Subcutaneous abdominal adipose tissue (tissue), 5 donors: Measurements from ENCODE around the gene NFE2L3.
"Not testable (repeated sequence)": the region's sequence is repeated elsewhere in the genome, so short reads cannot be mapped to it uniquely, and the experiment has no call there.

Source experiments
- H3K27ac ChIP-seq: one replicate; pipeline ENCODE4 v1.7.0; 2013; ENCODE audit warnings: low read depth, mild to moderate bottlenecking, inconsistent platforms, low read length, moderate library complexity
- H3K27me3 ChIP-seq, 5 donors: one replicate each; pipeline ENCODE4 v1.7.0; 2013; ENCODE audit warnings: low read length in 5 of 5, inconsistent platforms in 1 of 5; ENCODE audit not compliant: control insufficient read depth in 5 of 5, insufficient read depth in 4 of 5
- H3K36me3 ChIP-seq, 5 donors: one replicate each; pipeline ENCODE4 v1.7.0; 2013; ENCODE audit warnings: low read length in 5 of 5; ENCODE audit not compliant: control insufficient read depth in 5 of 5, insufficient read depth in 5 of 5
- H3K4me1 ChIP-seq, 5 donors: one replicate each; pipeline ENCODE4 v1.7.0; 2013; ENCODE audit warnings: low read length in 5 of 5, mild to moderate bottlenecking in 3 of 5, moderate library complexity in 1 of 5; ENCODE audit not compliant: control insufficient read depth in 5 of 5, insufficient read depth in 5 of 5
- H3K4me3 ChIP-seq, 5 donors: one replicate each; pipeline ENCODE4 v1.7.0; 2013; ENCODE audit warnings: low read length in 5 of 5, low read depth in 1 of 5
- H3K9ac ChIP-seq, 5 donors: one replicate each; pipeline ENCODE4 v1.7.0; 2013; ENCODE audit warnings: low read length in 5 of 5, mild to moderate bottlenecking in 4 of 5, moderate library complexity in 3 of 5
- H3K9me3 ChIP-seq, 5 donors: one replicate each; pipeline ENCODE4 v1.7.0; 2013; ENCODE audit warnings: low read length in 5 of 5; ENCODE audit not compliant: control insufficient read depth in 5 of 5
- donor health status: healthy.
- donor health status: healthy.
- donor health status: healthy.
- donor health status: healthy.
- donor health status: healthy.

NFE2L3 gene

DNA sequence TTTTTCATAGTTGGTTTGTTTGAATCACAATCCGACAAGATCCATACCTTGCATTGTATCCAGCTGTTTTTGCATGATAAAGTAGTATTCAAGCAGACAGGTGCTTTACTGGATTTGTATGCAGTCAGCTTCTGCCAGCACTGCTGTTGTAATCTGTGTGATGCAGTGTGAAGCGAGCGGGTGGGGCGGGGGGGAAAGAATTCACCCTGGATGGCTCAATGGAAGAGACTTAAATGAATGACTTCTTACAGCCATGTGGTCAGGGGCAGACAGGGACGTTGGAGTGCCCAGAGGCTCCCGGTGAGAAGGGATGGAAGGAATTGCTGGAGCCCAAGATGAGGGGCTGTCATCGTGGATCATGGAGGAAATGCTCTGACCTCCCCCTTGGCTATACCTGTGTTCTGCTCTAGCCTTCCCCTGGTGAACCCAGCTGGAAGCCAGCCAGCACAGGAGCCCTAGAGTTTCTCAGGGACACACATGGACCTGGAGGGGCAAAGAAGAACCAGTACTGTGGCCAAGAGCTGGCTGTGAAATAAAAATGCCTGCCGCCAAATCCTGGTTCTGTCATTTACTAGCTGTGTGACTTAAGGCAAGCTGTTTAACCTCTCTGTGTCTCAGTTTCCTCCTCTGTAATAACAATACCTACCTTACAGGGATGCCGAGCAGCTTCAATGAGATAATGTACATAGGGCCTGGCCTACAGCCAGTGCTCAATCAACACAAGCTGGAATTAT is 14.1 kb downstream of the NFE2L3 start:
- Histone ChIP-seq H3K9ac (no peak overlapping the region), H3K4me3 (no peak overlapping the region), H3K4me1 (no peaks in the 10 kb centered on the region), H3K27me3 (peaks cover 0 to 5% (median 2%) of the 10 kb centered on the region in 5 donors), H3K27ac (no peak overlapping the region), H3K9me3 (no peaks in the 10 kb centered on the region), H3K36me3 (no peaks in the 10 kb centered on the region)

DNA sequence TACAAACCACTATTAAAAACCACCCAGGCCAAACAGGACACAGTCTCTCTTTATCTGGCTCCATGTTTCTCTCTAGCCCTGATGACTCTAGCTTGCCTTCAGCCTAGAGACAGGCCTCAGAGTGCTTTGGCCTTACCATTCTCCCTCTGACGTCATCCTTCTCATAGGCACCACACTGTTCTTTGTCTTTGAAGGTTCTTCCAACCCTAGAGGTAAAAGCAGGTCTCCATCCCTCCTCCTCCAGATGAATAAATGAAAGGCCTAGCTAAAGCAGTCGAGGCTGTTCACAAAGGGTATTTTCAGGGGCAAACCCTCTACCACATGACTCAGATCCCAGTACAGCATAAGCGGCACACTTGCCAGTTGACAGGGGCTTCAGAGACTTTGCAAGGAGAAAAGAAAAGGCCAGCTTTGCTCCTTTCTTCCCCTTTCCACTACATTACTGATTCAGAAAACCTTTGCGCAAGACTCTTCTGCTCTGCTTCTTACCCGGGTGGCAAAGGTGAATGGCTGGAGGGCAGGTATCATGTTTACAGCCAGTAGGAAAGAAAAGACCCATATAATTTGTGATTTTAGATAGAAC is 14.8 kb downstream of the NFE2L3 start:
- H3K27ac ChIP-seq = no peak overlapping the region
- no peak overlapping the region for H3K9ac ChIP-seq
- H3K27me3 ChIP-seq = peaks cover 0 to 5% (median 2%) of the 10 kb centered on the region in 5 donors
- no peak overlapping the region for H3K4me3 ChIP-seq
- H3K9me3 ChIP-seq = peaks cover 0 to 3% (median 0%) of the 10 kb centered on the region in 5 donors
- H3K4me1 ChIP-seq = no peaks in the 10 kb centered on the region
- no peaks in the 10 kb centered on the region for H3K36me3 ChIP-seq

DNA sequence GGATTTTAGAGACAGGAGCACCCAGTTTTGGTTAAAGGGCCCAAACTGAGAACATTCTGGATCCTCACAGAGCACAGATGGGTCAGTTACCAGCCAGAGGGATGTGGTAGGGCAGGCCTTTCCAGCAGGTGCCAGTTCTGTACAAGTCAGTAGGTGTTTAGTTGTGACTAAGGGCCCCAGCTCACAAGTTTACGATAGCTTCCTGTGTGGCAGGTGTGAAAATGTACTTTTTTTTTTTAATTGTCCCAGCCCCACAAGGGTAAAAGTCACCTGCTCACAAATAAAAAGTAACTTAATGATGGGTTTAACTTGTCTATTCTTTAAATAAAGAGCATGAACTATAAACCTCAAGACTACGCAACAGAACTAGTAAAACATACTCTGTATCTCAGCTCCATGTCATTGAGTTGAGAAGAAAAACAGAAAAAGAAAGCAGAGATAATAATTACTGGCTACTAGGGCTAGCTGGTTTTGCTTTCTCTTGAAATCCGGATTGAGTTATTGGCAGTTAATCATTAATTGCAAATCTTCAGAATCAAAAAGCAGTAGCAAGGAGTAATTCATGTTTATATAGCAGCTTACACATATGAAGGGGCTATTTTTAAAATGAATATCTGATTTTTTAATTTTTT is 15.4 kb downstream of the NFE2L3 start:
- Histone ChIP-seq H3K4me3 (no peak overlapping the region), H3K4me1 (no peaks in the 10 kb centered on the region), H3K9ac (no peak overlapping the region), H3K9me3 (peaks cover 0 to 5% (median 0%) of the 10 kb centered on the region in 5 donors), H3K36me3 (no peaks in the 10 kb centered on the region), H3K27me3 (peaks cover 0 to 5% (median 2%) of the 10 kb centered on the region in 5 donors), H3K27ac (no peak overlapping the region)

GRCh38 chr7:26168458-26169023 is 16.5 kb downstream of the NFE2L3 start:
- H3K27ac ChIP-seq = no peak overlapping the region
- no peak overlapping the region for H3K9ac ChIP-seq
- peaks cover 0 to 5% (median 2%) of the 10 kb centered on the region in 5 donors for H3K27me3 ChIP-seq
- H3K4me1 ChIP-seq = no peaks in the 10 kb centered on the region
- H3K36me3 ChIP-seq = no peaks in the 10 kb centered on the region
- peaks cover 0 to 5% (median 0%) of the 10 kb centered on the region in 5 donors for H3K9me3 ChIP-seq
- no peak overlapping the region for H3K4me3 ChIP-seq

DNA sequence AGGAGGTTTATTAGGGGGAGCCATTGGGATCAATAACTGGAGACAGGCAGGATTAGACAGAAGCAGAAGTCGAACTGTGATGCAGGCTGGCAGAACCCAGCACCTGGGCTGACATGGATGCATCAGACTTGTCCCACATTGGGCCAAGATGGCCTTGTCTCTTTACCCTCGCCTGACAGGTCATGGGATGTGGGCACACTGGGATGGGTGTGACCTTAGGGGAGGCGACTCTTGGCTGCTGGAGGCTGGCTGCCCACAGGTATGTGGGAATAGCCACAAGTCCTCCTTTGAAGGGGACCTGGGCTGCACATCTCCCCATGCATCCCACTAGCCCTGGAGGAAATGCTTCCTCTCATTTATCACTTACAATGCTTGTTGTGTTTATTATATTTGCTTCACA is 17.3 kb downstream of the NFE2L3 start:
- peaks cover 0 to 5% (median 0%) of the 10 kb centered on the region in 5 donors for H3K9me3 ChIP-seq
- H3K4me3 ChIP-seq = no peak overlapping the region
- H3K9ac ChIP-seq = no peak overlapping the region
- no peaks in the 10 kb centered on the region for H3K4me1 ChIP-seq
- H3K27ac ChIP-seq = no peak overlapping the region
- H3K27me3 ChIP-seq = peaks cover 0 to 5% (median 2%) of the 10 kb centered on the region in 5 donors
- H3K36me3 ChIP-seq = no peaks in the 10 kb centered on the region

- no peak overlapping the region for H3K4me3 ChIP-seq
- no peaks in the 10 kb centered on the region for H3K4me1 ChIP-seq
- no peak overlapping the region for H3K27ac ChIP-seq
- peaks cover 0 to 5% (median 0%) of the 10 kb centered on the region in 5 donors for H3K9me3 ChIP-seq
- H3K36me3 ChIP-seq = no peaks in the 10 kb centered on the region
- H3K27me3 ChIP-seq = peaks cover 0 to 5% (median 2%) of the 10 kb centered on the region in 5 donors
- no peak overlapping the region for H3K9ac ChIP-seq
Observed at GRCh38 chr7:26170663-26171062, 18.7 kb downstream of the NFE2L3 start.

DNA sequence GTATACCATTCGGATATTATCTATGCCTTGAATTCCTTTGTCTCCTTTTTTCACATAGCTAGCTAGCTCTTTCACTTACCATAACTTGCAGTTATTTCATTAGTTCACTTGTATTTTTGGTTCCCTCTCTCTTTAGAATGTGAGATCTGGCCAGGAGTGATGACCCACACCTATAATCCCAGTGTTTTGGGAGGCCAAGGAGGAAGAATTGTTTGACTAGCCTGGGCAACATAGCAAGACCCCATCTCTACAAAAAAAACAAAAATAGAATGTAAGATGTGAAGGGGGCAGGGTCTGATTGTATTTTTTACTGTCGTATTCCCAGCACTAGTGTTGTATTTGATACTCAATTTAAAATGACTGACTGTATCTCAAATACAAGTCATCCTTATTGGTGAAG is 19.6 kb downstream of the NFE2L3 start:
- Histone ChIP-seq H3K27ac (no peak overlapping the region), H3K4me3 (no peak overlapping the region), H3K4me1 (no peaks in the 10 kb centered on the region), H3K9ac (no peak overlapping the region), H3K9me3 (peaks cover 0 to 5% (median 0%) of the 10 kb centered on the region in 5 donors), H3K27me3 (peaks cover 0 to 3% (median 0%) of the 10 kb centered on the region in 5 donors), H3K36me3 (no peaks in the 10 kb centered on the region)

DNA sequence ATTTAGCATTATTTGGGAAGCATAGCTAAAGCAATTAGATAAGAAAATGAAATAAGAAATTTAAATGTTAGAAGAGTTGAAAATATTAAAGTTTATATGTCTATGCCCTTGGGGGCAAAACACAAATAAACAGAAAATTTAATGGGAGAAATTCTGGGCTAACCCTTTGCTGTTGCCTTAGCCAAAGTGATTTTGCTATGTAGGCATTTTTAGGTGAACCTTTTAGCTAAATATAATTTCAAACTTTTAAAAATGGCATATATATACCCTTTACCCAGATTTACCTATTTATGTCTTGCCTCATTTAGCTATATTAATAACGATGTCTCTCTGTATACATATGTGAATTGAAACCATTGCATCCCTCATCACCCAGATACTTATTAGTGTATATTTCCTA is 20.1 kb downstream of the NFE2L3 start:
- Histone ChIP-seq H3K27ac (no peak overlapping the region), H3K27me3 (peaks cover 0 to 3% (median 0%) of the 10 kb centered on the region in 5 donors), H3K36me3 (no peaks in the 10 kb centered on the region), H3K9ac (no peak overlapping the region), H3K4me1 (no peaks in the 10 kb centered on the region), H3K9me3 (peaks cover 0 to 5% (median 0%) of the 10 kb centered on the region in 5 donors), H3K4me3 (no peak overlapping the region)

DNA sequence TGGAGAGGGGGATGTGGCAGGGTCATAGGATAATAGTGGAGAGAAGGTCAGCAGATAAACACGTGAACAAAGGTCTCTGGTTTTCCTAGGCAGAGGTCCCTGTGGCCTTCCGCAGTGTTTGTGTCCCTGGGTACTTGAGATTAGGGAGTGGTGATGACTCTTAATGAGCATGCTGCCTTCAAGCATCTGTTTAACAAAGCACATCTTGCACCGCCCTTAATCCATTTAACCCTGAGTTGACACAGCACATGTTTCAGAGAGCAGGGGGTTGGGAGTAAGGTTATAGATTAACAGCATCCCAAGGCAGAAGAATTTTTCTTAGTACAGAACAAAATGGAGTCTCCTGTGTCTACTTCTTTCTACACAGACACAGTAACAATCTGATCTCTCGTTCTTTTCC is 23.9 kb downstream of the NFE2L3 start:
- not testable (repeated sequence) for H3K9ac ChIP-seq, H3K4me1 ChIP-seq, H3K9me3 ChIP-seq, H3K27ac ChIP-seq, H3K4me3 ChIP-seq, H3K27me3 ChIP-seq, H3K36me3 ChIP-seq

- not testable (repeated sequence) for H3K9ac ChIP-seq, H3K27ac ChIP-seq, H3K9me3 ChIP-seq, H3K4me1 ChIP-seq, H3K36me3 ChIP-seq, H3K4me3 ChIP-seq, H3K27me3 ChIP-seq
Observed at GRCh38 chr7:26176696-26177095, 24.7 kb downstream of the NFE2L3 start.
